HCT116 (cell line): ENCODE results near the gene AXIN1. TPM values are rescaled to one million over a fixed set of nuclear protein-coding genes. Genes with fewer than 3 reads are reported as not detected.

Source experiments
- ATAC-seq: fragments of 200-7000 bp; cut with Tn5 transposase; 2 replicates; pipeline ENCODE4 v1.9.1; 2020; ENCODE audit warnings: mild to moderate bottlenecking, moderate library complexity
- BruUV-seq: library from RNA; stranded (reverse); fragments of 400-500 nt; replicated peaks from 2 replicates; lab custom pipeline; 2021; lab: Mats Ljungman, UMichigan
- CTCF ChIA-PET: fragments of 300-600 bp; sonication (Branson Sonifier 250); formaldehyde crosslinking; loops from one replicate; lab custom pipeline; 2021; ENCODE audit warnings: antibody characterized with exemption; lab: Charles Lee
- POLR2A ChIA-PET: fragments of 300-600, 350-600 bp; sonication (Branson Sonifier 250); formaldehyde crosslinking; loops from one replicate; lab custom pipeline; 2021; ENCODE audit warnings: antibody characterized with exemption; lab: Charles Lee
- RAD21 ChIA-PET, 2 experiments: fragments of 300-600 bp; sonication (Branson Sonifier 250); formaldehyde crosslinking; loops; one replicate each; lab custom pipeline; 2023; ENCODE audit warnings: low total read pairs in 2 of 2; ENCODE audit not compliant: uncharacterized antibody in 2 of 2, unreplicated experiment in 2 of 2, low non-redundant PET in 1 of 2; lab: Charles Lee
- DNase-seq: peaks from one replicate; pipeline ENCODE4 v3.0.0-alpha.2; 2010; ENCODE audit warnings: low read depth, low spot score
- H2AFZ ChIP-seq: fragments of 200-600 bp; shearing (Covaris generic), sonication (generic); 2 replicates; pipeline ENCODE4 v1.6.1; 2017; ENCODE audit warnings: low read depth, mixed run types, mixed read lengths, antibody characterized with exemption, low read length; ENCODE audit not compliant: poor library complexity, severe bottlenecking
- H3K27ac ChIP-seq: 2 replicates; pipeline ENCODE4 v1.5.1; 2012; ENCODE audit warnings: low read depth, low read length
- H3K27me3 ChIP-seq: fragments of 200-600 bp; sonication (generic); 2 replicates; pipeline ENCODE4 v1.6.1; 2016; ENCODE audit warnings: mixed run types, low read length, mixed read lengths; ENCODE audit not compliant: insufficient read depth
- H3K36me3 ChIP-seq, 2 experiments: fragments of 200-500 bp in 1 of 2; fragments of 200-600 bp in 1 of 2; sonication (Bioruptor generic) in 1 of 2; sonication (generic) in 1 of 2; 2 replicates each; pipeline versions ENCODE4 v1.5.1 to v1.6.1; 2014 to 2016; ENCODE audit warnings: low read length in 2 of 2, inconsistent platforms in 1 of 2, mixed read lengths in 1 of 2, mixed run types in 1 of 2; ENCODE audit not compliant: insufficient read depth in 2 of 2, control insufficient read depth in 1 of 2
- H3K4me1 ChIP-seq, 2 experiments: fragments of 200-600 bp in 1 of 2; sonication (generic) in 1 of 2; 2 replicates each; pipeline versions ENCODE4 v1.5.1 to v1.6.1; 2012 to 2017; ENCODE audit warnings: low read length in 2 of 2, inconsistent platforms in 1 of 2, mild to moderate bottlenecking in 1 of 2, mixed read lengths in 1 of 2, mixed run types in 1 of 2, moderate library complexity in 1 of 2; ENCODE audit not compliant: insufficient read depth in 2 of 2, control insufficient read depth in 1 of 2
- H3K4me2 ChIP-seq: fragments of 200-600 bp; sonication (generic); 2 replicates; pipeline ENCODE4 v1.6.1; 2017; ENCODE audit warnings: mixed run types, low read length, mixed read lengths
- H3K4me3 ChIP-seq, 2 experiments: fragments of 200-600 bp in 1 of 2; sonication (generic) in 1 of 2; replicated peaks in 1 of 2; 2 replicates each; pipeline ENCODE4 v1.5.1; 2011 to 2016; ENCODE audit warnings: low read length in 2 of 2, control low read depth in 1 of 2, low read depth in 1 of 2, mild to moderate bottlenecking in 1 of 2, mixed read lengths in 1 of 2, mixed run types in 1 of 2
- H3K79me2 ChIP-seq: fragments of 200-600 bp; sonication (generic); 2 replicates; pipeline ENCODE4 v1.6.1; 2017; ENCODE audit warnings: mild to moderate bottlenecking, mixed run types, low read length, moderate library complexity, mixed read lengths; ENCODE audit not compliant: insufficient read depth
- H3K9ac ChIP-seq: fragments of 200-600 bp; sonication (generic); 2 replicates; pipeline ENCODE4 v1.6.1; 2016; ENCODE audit warnings: low read length, mixed read lengths
- H3K9me2 ChIP-seq: fragments of 200-600 bp; sonication (generic), shearing (Covaris generic); 2 replicates; pipeline ENCODE4 v1.6.1; 2017; ENCODE audit warnings: mixed run types, mild to moderate bottlenecking, moderate library complexity; ENCODE audit not compliant: insufficient read depth
- H3K9me3 ChIP-seq, 2 experiments: fragments of 200-500 bp in 1 of 2; fragments of 200-600 bp in 1 of 2; sonication (Bioruptor generic) in 1 of 2; sonication (generic) in 1 of 2; 2 replicates each; pipeline ENCODE4 v1.6.1; 2014 to 2017; ENCODE audit warnings: low read length in 2 of 2, mixed read lengths in 2 of 2, inconsistent platforms in 1 of 2, low read depth in 1 of 2, mild to moderate bottlenecking in 1 of 2, mixed run types in 1 of 2, moderate library complexity in 1 of 2; ENCODE audit not compliant: control insufficient read depth in 1 of 2, insufficient read depth in 1 of 2
- H4K20me1 ChIP-seq: fragments of 200-600 bp; sonication (generic), shearing (Covaris generic); 2 replicates; pipeline ENCODE4 v1.6.1; 2017; ENCODE audit warnings: mixed run types, mild to moderate bottlenecking, moderate library complexity; ENCODE audit not compliant: insufficient read depth
- CBX3 ChIP-seq: IDR thresholded peaks from 2 replicates; pipeline ENCODE4 v1.6.1; 2012; ENCODE audit warnings: low read depth
- CEBPB ChIP-seq: IDR thresholded peaks from 2 replicates; pipeline ENCODE4 v1.6.1; 2012; ENCODE audit warnings: low read depth
- EGR1 ChIP-seq: IDR thresholded peaks from 2 replicates; pipeline ENCODE4 v1.6.1; 2012; ENCODE audit warnings: low read depth
- EZH2phosphoT487 ChIP-seq: fragments of 200-600 bp; IDR thresholded peaks from 2 replicates; pipeline ENCODE4 v1.6.1; 2018; ENCODE audit warnings: antibody characterized with exemption, borderline replicate concordance
- FOSL1 ChIP-seq: IDR thresholded peaks from 2 replicates; pipeline ENCODE4 v1.6.1; 2012; ENCODE audit warnings: low read depth
- POLR2A ChIP-seq: IDR thresholded peaks from 2 replicates; pipeline ENCODE4 v1.7.0; 2011; ENCODE audit warnings: borderline replicate concordance; ENCODE audit not compliant: insufficient read depth, insufficient read length; ENCODE audit errors: extremely low read depth
- POLR2AphosphoS5 ChIP-seq: IDR thresholded peaks from 2 replicates; pipeline ENCODE4 v1.6.1; 2011; ENCODE audit warnings: mild to moderate bottlenecking, low read depth, low read length, moderate library complexity
- RAD21 ChIP-seq: IDR thresholded peaks from 2 replicates; pipeline ENCODE4 v1.6.1; 2012; ENCODE audit warnings: low read depth, mild to moderate bottlenecking
- SIN3A ChIP-seq: IDR thresholded peaks from 2 replicates; pipeline ENCODE4 v1.6.1; 2012; ENCODE audit warnings: low read depth
- SP1 ChIP-seq: IDR thresholded peaks from 2 replicates; pipeline ENCODE4 v1.6.1; 2012; ENCODE audit warnings: low read depth
- SRF ChIP-seq: IDR thresholded peaks from 2 replicates; pipeline ENCODE4 v1.6.1; 2012; ENCODE audit warnings: low read depth
- TCF7L2 ChIP-seq: IDR thresholded peaks from 2 replicates; pipeline ENCODE4 v1.7.0; 2011; ENCODE audit warnings: borderline replicate concordance, inconsistent platforms; ENCODE audit not compliant: insufficient read depth, insufficient read length; ENCODE audit errors: extremely low read depth
- ZNF274 ChIP-seq: fragments of 200-500 bp; sonication (Bioruptor generic); IDR thresholded peaks from 2 replicates; pipeline ENCODE4 v1.6.1; 2014; ENCODE audit warnings: mild to moderate bottlenecking, low read depth, low read length, inconsistent platforms
- intact Hi-C: fragments of 100-400 bp; cut with micrococcal nuclease; formaldehyde crosslinking; loops from 2 replicates; pipeline ENCODE4 v1.10.0; 2022
- total RNA-seq: library from RNA; stranded (reverse); gene quantifications from one replicate; pipeline ENCODE4 v1.2.1, GENCODE V29; 2021; ENCODE audit not compliant: unreplicated experiment
- TF ChIP-seq, protein P1 (sequence below): IDR thresholded peaks from 2 replicates; pipeline ENCODE4 v1.6.1; 2012
- TF ChIP-seq, protein P2 (sequence below): IDR thresholded peaks from 2 replicates; pipeline ENCODE4 v1.6.1; 2011; ENCODE audit warnings: mild to moderate bottlenecking, low read length, moderate library complexity; ENCODE audit not compliant: insufficient replicate concordance; ENCODE audit errors: extremely low read depth

AXIN1 gene
- total RNA-seq, 1 experiment from 2014 or later: 20.2 TPM

DNA sequence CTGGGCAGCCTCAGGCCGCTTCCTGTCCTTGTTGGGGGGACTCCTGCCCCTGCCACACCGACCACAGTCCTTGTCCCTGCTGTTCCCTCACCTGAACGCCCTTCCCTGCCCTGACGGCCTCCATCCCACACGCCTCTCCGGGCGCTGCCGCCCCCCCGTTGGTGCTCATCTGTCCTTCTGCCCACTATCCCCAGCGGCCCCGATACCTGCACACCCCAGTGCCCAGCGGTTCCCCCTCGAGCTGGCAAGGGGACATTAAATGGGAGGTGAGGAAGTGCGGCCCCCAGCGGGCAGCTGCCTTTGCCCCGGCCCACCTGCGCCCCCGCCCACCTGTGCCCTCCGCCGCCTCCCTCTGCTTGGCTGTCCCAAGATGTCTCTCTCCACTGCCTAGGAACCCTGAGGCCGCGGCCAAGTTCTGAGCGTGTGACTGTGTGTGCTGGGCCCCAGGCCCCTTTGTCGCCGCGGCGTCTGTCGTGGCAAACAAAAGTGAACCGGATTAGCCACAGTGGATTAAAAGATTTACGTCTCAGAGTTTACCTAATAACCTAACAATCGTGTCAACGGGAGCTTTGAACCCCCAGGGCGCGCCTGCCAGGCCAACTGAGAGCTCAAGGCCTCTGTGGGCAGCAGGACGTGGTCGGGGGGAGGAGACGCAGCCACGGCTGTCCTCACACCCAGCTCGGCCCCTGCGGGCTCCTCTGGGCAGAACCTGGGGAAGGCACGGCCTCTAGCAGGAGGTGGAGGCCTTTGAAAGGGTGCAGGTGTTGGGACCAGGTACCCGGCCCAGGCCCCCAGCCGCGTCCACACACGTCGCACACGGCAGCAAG, 7.6 kb upstream of the AXIN1 start:
- Histone ChIP-seq H2AFZ (no peak overlapping the region), H3K27ac (no peak overlapping the region), H3K4me3 (no peak overlapping the region), H3K9ac (no peak overlapping the region), H3K79me2 (no peaks in the 10 kb centered on the region)
- no peak for DNase-seq
- TF ChIP-seq, protein P1, sequence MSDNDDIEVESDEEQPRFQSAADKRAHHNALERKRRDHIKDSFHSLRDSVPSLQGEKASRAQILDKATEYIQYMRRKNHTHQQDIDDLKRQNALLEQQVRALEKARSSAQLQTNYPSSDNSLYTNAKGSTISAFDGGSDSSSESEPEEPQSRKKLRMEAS: no peak
- no peak for TF ChIP-seq SP1
- no peak for TF ChIP-seq FOSL1
- no peak for TF ChIP-seq EZH2phosphoT487
- no peak for TF ChIP-seq POLR2A
- TF ChIP-seq TCF7L2: no peak
- TF ChIP-seq CBX3: no peak
- no peak for TF ChIP-seq EGR1
- no peak for TF ChIP-seq CEBPB
- TF ChIP-seq, all 23 proteins: peak for 0
- no peak for ATAC-seq
- ChIA-PET RAD21 (interaction anchor here in 1 of 2 experiments (0.7 kb wide), 1 partner anchor 141 kb away, joined by 3 read pairs; no protein-coding TSS in a partner anchor), POLR2A (no interaction called here), CTCF (no interaction called here)
- no peaks in the 10 kb centered on the region for H3K9me3 ChIP-seq
- H3K27me3 ChIP-seq: no peaks in the 10 kb centered on the region
- no peaks in the 10 kb centered on the region for H3K4me1 ChIP-seq
- BruUV-seq: no TSS peak
- H3K36me3 ChIP-seq: no peaks in the 10 kb centered on the region
- intact Hi-C loops: no loop called here
- H3K9me2 ChIP-seq: no peaks in the 10 kb centered on the region
- H4K20me1 ChIP-seq: no peaks in the 10 kb centered on the region
- no peak overlapping the region for H3K4me2 ChIP-seq

DNA sequence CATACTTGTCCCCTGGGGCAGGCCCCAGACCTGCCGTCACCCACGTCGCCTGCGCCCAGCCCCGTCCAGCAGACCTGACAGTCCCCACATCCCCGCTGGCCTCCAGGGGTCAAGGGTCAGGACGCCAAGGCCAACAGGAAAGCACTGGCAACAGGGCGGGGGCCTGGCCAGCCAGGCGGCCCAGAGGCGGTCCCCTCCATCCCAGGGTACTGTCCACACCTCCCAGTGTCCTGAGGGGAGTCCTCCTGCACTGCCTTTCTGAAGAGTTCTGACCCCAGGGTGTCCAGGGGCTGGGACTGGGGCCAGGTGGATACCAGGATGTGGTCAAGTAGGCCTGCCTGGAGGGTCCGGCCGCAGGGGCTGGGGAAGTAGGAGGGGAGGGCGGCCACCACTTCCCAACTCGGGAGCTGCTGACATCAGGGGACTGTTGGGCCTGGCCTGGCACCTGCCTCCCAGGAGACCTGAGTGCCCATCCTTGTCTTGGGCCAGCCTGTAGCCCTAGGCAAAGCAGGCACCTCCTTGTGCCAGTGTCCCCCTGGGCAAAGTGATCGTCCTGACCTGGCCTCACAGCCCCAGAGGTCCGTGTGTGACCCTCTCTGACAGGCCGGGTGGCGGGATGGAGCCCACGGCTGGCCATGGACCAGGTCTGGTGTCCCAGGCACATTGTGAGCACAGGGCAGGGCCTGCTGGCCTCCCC, 6.7 kb upstream of the AXIN1 start:
- TF ChIP-seq CEBPB: no peak
- TF ChIP-seq POLR2AphosphoS5: no peak
- TF ChIP-seq SIN3A: no peak
- no peak for TF ChIP-seq TCF7L2
- TF ChIP-seq, protein P2, sequence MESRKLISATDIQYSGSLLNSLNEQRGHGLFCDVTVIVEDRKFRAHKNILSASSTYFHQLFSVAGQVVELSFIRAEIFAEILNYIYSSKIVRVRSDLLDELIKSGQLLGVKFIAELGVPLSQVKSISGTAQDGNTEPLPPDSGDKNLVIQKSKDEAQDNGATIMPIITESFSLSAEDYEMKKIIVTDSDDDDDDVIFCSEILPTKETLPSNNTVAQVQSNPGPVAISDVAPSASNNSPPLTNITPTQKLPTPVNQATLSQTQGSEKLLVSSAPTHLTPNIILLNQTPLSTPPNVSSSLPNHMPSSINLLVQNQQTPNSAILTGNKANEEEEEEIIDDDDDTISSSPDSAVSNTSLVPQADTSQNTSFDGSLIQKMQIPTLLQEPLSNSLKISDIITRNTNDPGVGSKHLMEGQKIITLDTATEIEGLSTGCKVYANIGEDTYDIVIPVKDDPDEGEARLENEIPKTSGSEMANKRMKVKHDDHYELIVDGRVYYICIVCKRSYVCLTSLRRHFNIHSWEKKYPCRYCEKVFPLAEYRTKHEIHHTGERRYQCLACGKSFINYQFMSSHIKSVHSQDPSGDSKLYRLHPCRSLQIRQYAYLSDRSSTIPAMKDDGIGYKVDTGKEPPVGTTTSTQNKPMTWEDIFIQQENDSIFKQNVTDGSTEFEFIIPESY: no peak
- no peak for TF ChIP-seq EZH2phosphoT487
- TF ChIP-seq CBX3: no peak
- no peak for TF ChIP-seq SRF
- TF ChIP-seq RAD21: no peak
- no peak for TF ChIP-seq ZNF274
- intact Hi-C loops: no loop called here
- Histone ChIP-seq H3K27me3 (no peaks in the 10 kb centered on the region), H3K4me1 (no peaks in the 10 kb centered on the region), H3K9ac (no peak overlapping the region), H3K36me3 (no peaks in the 10 kb centered on the region), H3K9me2 (no peaks in the 10 kb centered on the region), H3K9me3 (no peaks in the 10 kb centered on the region), H3K4me2 (no peak overlapping the region), H3K79me2 (no peaks in the 10 kb centered on the region), H4K20me1 (no peaks in the 10 kb centered on the region), H3K27ac (no peak overlapping the region), H3K4me3 (no peak overlapping the region), H2AFZ (no peak overlapping the region)
- CTCF ChIA-PET: no interaction called here
- POLR2A ChIA-PET: no interaction called here
- RAD21 ChIA-PET: interaction anchor here in 1 of 2 experiments (0.7 kb wide), 1 partner anchor 140 kb away, joined by 3 read pairs; no protein-coding TSS in a partner anchor
- DNase-seq: no peak
- ATAC-seq: no peak
- BruUV-seq: no TSS peak
